ENCODE data around the gene DOK1. TPM values are rescaled to one million over a fixed set of nuclear protein-coding genes. Genes with fewer than 3 reads are reported as not detected.

The DOK1 gene
- total and polyA plus RNA-seq, 10 donors = 19.9 to 59.1 (median 39.7) TPM

DNA sequence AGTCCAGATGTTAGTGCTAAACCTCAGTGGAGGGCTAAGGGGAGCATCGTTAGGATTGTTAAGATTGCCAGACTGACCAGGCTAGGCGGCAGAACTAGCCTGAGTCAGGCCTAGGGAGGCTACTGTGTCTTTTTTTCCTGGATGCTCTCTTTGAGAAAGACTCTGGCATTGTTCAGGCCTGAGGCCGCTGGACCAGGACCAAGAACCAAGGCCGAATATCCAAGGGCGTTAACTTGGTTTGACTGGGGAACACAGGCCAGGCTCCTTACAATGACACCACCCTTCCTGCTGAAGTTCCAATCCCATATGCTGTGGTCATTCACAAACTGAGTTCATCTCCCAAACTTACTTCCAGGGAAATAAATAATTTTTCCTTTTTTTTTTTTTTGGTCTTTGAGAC is 14.2 kb upstream of the DOK1 start:
- TF ChIP-seq POLR2AphosphoS5 (IDR thresholded peaks at IDR 0.05) = peak in 1 of 3 donors; percentile 16
- TF ChIP-seq, protein P1, sequence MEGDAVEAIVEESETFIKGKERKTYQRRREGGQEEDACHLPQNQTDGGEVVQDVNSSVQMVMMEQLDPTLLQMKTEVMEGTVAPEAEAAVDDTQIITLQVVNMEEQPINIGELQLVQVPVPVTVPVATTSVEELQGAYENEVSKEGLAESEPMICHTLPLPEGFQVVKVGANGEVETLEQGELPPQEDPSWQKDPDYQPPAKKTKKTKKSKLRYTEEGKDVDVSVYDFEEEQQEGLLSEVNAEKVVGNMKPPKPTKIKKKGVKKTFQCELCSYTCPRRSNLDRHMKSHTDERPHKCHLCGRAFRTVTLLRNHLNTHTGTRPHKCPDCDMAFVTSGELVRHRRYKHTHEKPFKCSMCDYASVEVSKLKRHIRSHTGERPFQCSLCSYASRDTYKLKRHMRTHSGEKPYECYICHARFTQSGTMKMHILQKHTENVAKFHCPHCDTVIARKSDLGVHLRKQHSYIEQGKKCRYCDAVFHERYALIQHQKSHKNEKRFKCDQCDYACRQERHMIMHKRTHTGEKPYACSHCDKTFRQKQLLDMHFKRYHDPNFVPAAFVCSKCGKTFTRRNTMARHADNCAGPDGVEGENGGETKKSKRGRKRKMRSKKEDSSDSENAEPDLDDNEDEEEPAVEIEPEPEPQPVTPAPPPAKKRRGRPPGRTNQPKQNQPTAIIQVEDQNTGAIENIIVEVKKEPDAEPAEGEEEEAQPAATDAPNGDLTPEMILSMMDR (IDR thresholded peaks at IDR 0.05 in 8 of 11, conservative IDR thresholded peaks at IDR 0.05 in 3 of 11) = no peak
- Histone ChIP-seq H3K36me3 (no peaks in the 10 kb centered on the region), H3K27ac (peak overlapping the region in 2 of 8 donors; percentile 50 to 66), H3K27me3 (replicated peaks in 1 of 7) (no peaks in the 10 kb centered on the region), H3K4me1 (peaks cover 0 to 26% (median 2%) of the 10 kb centered on the region in 6 donors), H3K9me3 (no peaks in the 10 kb centered on the region), H3K4me3 (no peak overlapping the region)
- WGBS, 5 donors = 66 to 87% (median 79%) methylated on average over 5 of the region's 5 CpGs
- DNase-seq = no peak
- intact Hi-C loops (cut with DNase I; ENCODE audit: low total_unique reads) = no loop called here

DNA sequence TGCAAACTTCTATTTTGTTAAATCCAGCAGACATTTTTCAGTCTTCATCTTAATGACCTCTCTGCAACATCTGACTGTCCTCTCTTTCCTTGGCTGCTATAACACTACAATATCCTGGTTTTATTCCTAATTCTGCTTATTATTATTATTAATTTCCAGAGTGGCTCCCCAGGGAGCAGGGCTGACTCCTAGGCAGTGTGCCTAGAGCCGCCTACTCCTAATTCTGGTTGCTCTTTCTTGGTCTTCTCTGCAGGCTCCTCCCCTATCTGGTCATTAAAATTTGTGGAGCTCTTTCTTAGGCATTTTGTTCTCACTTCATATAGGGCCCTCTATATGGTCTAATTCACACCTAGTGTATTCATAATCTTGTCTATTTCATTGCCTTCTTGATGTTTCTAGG is 11.5 kb upstream of the DOK1 start:
- WGBS, 5 donors = 89 to 98% (median 94%) methylated on average over 1 of the region's 1 CpG
- intact Hi-C loops (cut with DNase I; ENCODE audit: low total_unique reads) = no loop called here
- peaks cover 0 to 6% (median 0%) of the 10 kb centered on the region in 7 donors for H3K27me3 ChIP-seq (replicated peaks in 1 of 7)

GRCh38 chr2:74544634-74545033 is 9.9 kb upstream of the DOK1 start:
- no peak overlapping the region for H3K27ac ChIP-seq
- peaks cover 4 to 31% (median 16%) of the 10 kb centered on the region in 6 donors for H3K4me1 ChIP-seq
- no peak for DNase-seq
- no peak overlapping the region for H3K4me3 ChIP-seq
- WGBS, 5 donors = 85 to 93% (median 89%) methylated on average over 3 of the region's 3 CpGs
- no peaks in the 10 kb centered on the region for H3K36me3 ChIP-seq
- TF ChIP-seq, protein P1 (IDR thresholded peaks at IDR 0.05 in 8 of 11, conservative IDR thresholded peaks at IDR 0.05 in 3 of 11) = peak in 2 of 11 experiments; percentile 12 to 29
- TF ChIP-seq POLR2A (IDR thresholded peaks at IDR 0.05) = no peak
- TF ChIP-seq POLR2AphosphoS5 (IDR thresholded peaks at IDR 0.05) = no peak
- H3K9me3 ChIP-seq = no peaks in the 10 kb centered on the region
- intact Hi-C loops (cut with DNase I; ENCODE audit: low total_unique reads) = no loop called here
- H3K27me3 ChIP-seq (replicated peaks in 1 of 7) = peaks cover 0 to 23% (median 12%) of the 10 kb centered on the region in 7 donors

More for the DNA sequence above, 11.5 kb upstream of the DOK1 start:
- TF ChIP-seq POLR2A (IDR thresholded peaks at IDR 0.05) = no peak
- TF ChIP-seq, protein P1 (IDR thresholded peaks at IDR 0.05 in 8 of 11, conservative IDR thresholded peaks at IDR 0.05 in 3 of 11) = no peak
- no peak overlapping the region for H3K4me3 ChIP-seq
- no peaks in the 10 kb centered on the region for H3K9me3 ChIP-seq
- H3K4me1 ChIP-seq = peaks cover 0 to 28% (median 4%) of the 10 kb centered on the region in 6 donors
- no peak overlapping the region for H3K27ac ChIP-seq
- no peak for DNase-seq
- no peaks in the 10 kb centered on the region for H3K36me3 ChIP-seq

DNA sequence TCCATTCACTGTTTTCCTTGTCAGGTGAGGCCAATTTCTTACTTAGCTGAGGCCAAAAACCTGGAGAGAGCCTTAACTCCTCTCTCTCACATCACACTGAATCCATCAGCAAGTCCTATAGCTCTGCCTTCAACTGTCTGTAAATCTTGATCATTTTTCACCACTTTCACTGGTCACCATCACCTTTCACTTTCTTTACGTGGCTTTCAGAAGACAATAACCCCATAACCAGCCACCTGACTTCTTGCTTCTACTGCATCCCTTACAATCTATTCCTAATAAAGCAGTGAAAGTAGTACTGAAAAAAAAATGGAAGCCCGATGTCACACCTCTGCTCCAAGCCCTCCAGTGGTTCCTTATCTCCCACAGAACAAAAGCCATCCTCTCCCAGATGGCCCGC is 8.5 kb upstream of the DOK1 start:
- WGBS, 5 donors = 84 to 96% (median 87%) methylated on average over 3 of the region's 3 CpGs
- intact Hi-C loops (cut with DNase I; ENCODE audit: low total_unique reads) = no loop called here
- H3K36me3 ChIP-seq = no peaks in the 10 kb centered on the region

More for the DNA sequence above, 8.5 kb upstream of the DOK1 start:
- Histone ChIP-seq H3K9me3 (no peaks in the 10 kb centered on the region), H3K4me3 (no peak overlapping the region), H3K27ac (no peak overlapping the region), H3K4me1 (peaks cover 7 to 28% (median 20%) of the 10 kb centered on the region in 6 donors), H3K27me3 (replicated peaks in 1 of 7) (peaks cover 0 to 29% (median 12%) of the 10 kb centered on the region in 7 donors)
- TF ChIP-seq POLR2A (IDR thresholded peaks at IDR 0.05) (no peak), POLR2AphosphoS5 (IDR thresholded peaks at IDR 0.05) (no peak)
- TF ChIP-seq, protein P1 (IDR thresholded peaks at IDR 0.05 in 8 of 11, conservative IDR thresholded peaks at IDR 0.05 in 3 of 11) = no peak
- DNase-seq = no peak
